Thyroid gland (tissue), 4 donors: ENCODE measurements around the gene PCDH8. TPM values are rescaled to one million over a fixed set of nuclear protein-coding genes. Genes with fewer than 3 reads are reported as not detected.

Experiments used
- DNase-seq, 2 donors: peaks; one replicate each; pipeline ENCODE4 v3.0.0-alpha.2; 2019
- H3K27ac ChIP-seq, 3 donors: fragments of 200-600 bp; sonication (generic); 1 replicate in 2 of 3; 2 replicates in 1 of 3; pipeline ENCODE4 v1.5.1; 2016 to 2019; ENCODE audit warnings: mild to moderate bottlenecking in 1 of 3, moderate library complexity in 1 of 3
- H3K27me3 ChIP-seq: fragments of 200-600 bp; sonication (generic); one replicate; pipeline ENCODE4 v1.5.1; 2019
- H3K36me3 ChIP-seq, 2 donors: fragments of 200-600 bp; sonication (generic); one replicate each; pipeline ENCODE4 v1.5.1; 2016 to 2019
- H3K4me1 ChIP-seq, 2 donors: fragments of 200-600 bp; sonication (generic); one replicate each; pipeline ENCODE4 v1.5.1; 2017 to 2019
- H3K4me3 ChIP-seq, 3 donors: fragments of 200-600 bp; sonication (generic); replicated peaks in 1 of 3; 1 replicate in 2 of 3; 2 replicates in 1 of 3; pipeline ENCODE4 v1.5.1; 2016; ENCODE audit warnings: mild to moderate bottlenecking in 1 of 3
- H3K9me3 ChIP-seq: fragments of 200-600 bp; sonication (generic); one replicate; pipeline ENCODE4 v1.5.1; 2017
- CTCF ChIP-seq, 6 experiments: fragments of 200-600 bp in 3 of 6; fragments of 450-650 bp in 3 of 6; sonication (generic) in 3 of 6; IDR thresholded peaks; one replicate each; pipeline ENCODE4 v1.5.1; 2016 to 2019; ENCODE audit warnings: antibody characterized with exemption in 6 of 6, mild to moderate bottlenecking in 2 of 6, inconsistent platforms in 1 of 6, moderate library complexity in 1 of 6
- POLR2A ChIP-seq, 2 donors: fragments of 450-650 bp; IDR thresholded peaks; one replicate each; pipeline ENCODE4 v1.6.1; 2017; ENCODE audit warnings: antibody characterized with exemption in 2 of 2, mild to moderate bottlenecking in 2 of 2, moderate library complexity in 1 of 2
- WGBS, 2 donors: methylation state at CpG; one replicate each; pipeline ENCODE4 v1.1.5; 2017; 5-methylcytosine and 5-hydroxymethylcytosine counted together
- intact Hi-C: fragments of 100-400 bp; cut with DNase I; formaldehyde crosslinking; loops from one replicate; pipeline ENCODE4 v1.15.1; 2023
- total RNA-seq, 4 donors: library from RNA; depleted of rRNA; stranded (reverse); fragments of >200 nt; gene quantifications; one replicate each; pipeline ENCODE4 v1.2.3, GENCODE V29; 2016

PCDH8 gene
- total RNA-seq, 4 donors from 2014 or later: 2.1 TPM; not detected in 2

GRCh38 chr13:52851137-52851962, 2.9 kb upstream of the PCDH8 start:
- intact Hi-C loops: no loop called here
- TF ChIP-seq POLR2A (IDR thresholded peaks at IDR 0.05) (peak in 1 of 2 donors; percentile 9), CTCF (IDR thresholded peaks at IDR 0.05) (no peak)
- 2% methylated on average over 57 to 58 of the region's 60 CpGs for WGBS, 2 donors
- Histone ChIP-seq H3K4me3 (peak overlapping the region; percentile 1 to 59 (median 7)), H3K4me1 (peaks cover 8 to 27% of the 10 kb centered on the region in 2 donors), H3K27ac (peak overlapping the region; percentile 43 to 84 (median 68)), H3K36me3 (no peaks in the 10 kb centered on the region), H3K27me3 (peaks cover 18% of the 10 kb centered on the region), H3K9me3 (no peaks in the 10 kb centered on the region)
- DNase-seq: peak; percentile 61 to 67

- peaks cover 18% of the 10 kb centered on the region for H3K27me3 ChIP-seq
These were observed 2.1 kb upstream of the PCDH8 start for GRCh38 chr13:52850396-52851136.

GRCh38 chr13:52850072-52850395, 1.6 kb upstream of the PCDH8 start:
- H3K36me3 ChIP-seq: no peaks in the 10 kb centered on the region
- intact Hi-C loops: no loop called here
- TF ChIP-seq CTCF (IDR thresholded peaks at IDR 0.05) (no peak), POLR2A (IDR thresholded peaks at IDR 0.05) (no peak)
- peaks cover 13 to 35% of the 10 kb centered on the region in 2 donors for H3K4me1 ChIP-seq
- H3K27me3 ChIP-seq: peaks cover 18% of the 10 kb centered on the region
- 8 to 11% methylated on average over 5 of the region's 5 CpGs for WGBS, 2 donors
- H3K27ac ChIP-seq: no peak overlapping the region
- no peak overlapping the region for H3K4me3 ChIP-seq
- H3K9me3 ChIP-seq: no peaks in the 10 kb centered on the region
- DNase-seq: no peak

More at GRCh38 chr13:52850396-52851136, 2.1 kb upstream of the PCDH8 start:
- H3K9me3 ChIP-seq: no peaks in the 10 kb centered on the region
- peak overlapping the region; percentile 1 to 59 (median 7) for H3K4me3 ChIP-seq
- H3K27ac ChIP-seq: peak overlapping the region; percentile 43 to 84 (median 68)
- DNase-seq: peak; percentile 81 to 87
- H3K4me1 ChIP-seq: peaks cover 13 to 35% of the 10 kb centered on the region in 2 donors
- intact Hi-C loops: no loop called here
- TF ChIP-seq POLR2A (IDR thresholded peaks at IDR 0.05): peak in 1 of 2 donors; percentile 59
- no peak for TF ChIP-seq CTCF (IDR thresholded peaks at IDR 0.05)
- WGBS, 2 donors: 1 to 2% methylated on average over 36 of the region's 47 CpGs
- H3K36me3 ChIP-seq: no peaks in the 10 kb centered on the region

GRCh38 chr13:52849291-52850071, 1.0 kb upstream of the PCDH8 start:
- 13 to 15% methylated on average over 24 of the region's 24 CpGs for WGBS, 2 donors
- TF ChIP-seq POLR2A (IDR thresholded peaks at IDR 0.05) (no peak), CTCF (IDR thresholded peaks at IDR 0.05) (no peak)
- Histone ChIP-seq H3K4me3 (no peak overlapping the region), H3K27me3 (peaks cover 18% of the 10 kb centered on the region), H3K27ac (no peak overlapping the region), H3K36me3 (no peaks in the 10 kb centered on the region), H3K4me1 (peaks cover 13 to 35% of the 10 kb centered on the region in 2 donors), H3K9me3 (no peaks in the 10 kb centered on the region)
- intact Hi-C loops: loop anchor here (5.0 to 10.0 kb wide), 3 partner anchors 118 to 353 kb away; no protein-coding TSS in a partner anchor
- DNase-seq: no peak
